Gastrocnemius medialis (tissue), 4 donors: ENCODE measurements around the gene CAMK2D. TPM values are rescaled to one million over a fixed set of nuclear protein-coding genes. Genes with fewer than 3 reads are reported as not detected.

ENCODE experiments used
- ATAC-seq, 2 donors: fragments of 150-250 bp; one replicate each; pipeline ENCODE4 v1.9.1; 2016
- DNase-seq, 2 donors: peaks; one replicate each; pipeline ENCODE4 v3.0.0-alpha.2; 2019
- H3K27ac ChIP-seq, 4 donors: fragments of 200-600 bp; sonication (generic); 1 replicate in 1 of 4; 2 replicates in 3 of 4; pipeline ENCODE4 v1.5.1; 2016 to 2018; ENCODE audit warnings: mild to moderate bottlenecking in 2 of 4, moderate library complexity in 1 of 4
- H3K27me3 ChIP-seq, 3 donors: fragments of 200-600 bp; sonication (generic) in 2 of 3; 1 replicate in 1 of 3; 2 replicates in 2 of 3; pipeline versions ENCODE4 v1.5.1 to v1.6.0; 2016 to 2019; ENCODE audit warnings: mild to moderate bottlenecking in 1 of 3, moderate library complexity in 1 of 3
- H3K36me3 ChIP-seq, 2 donors: fragments of 200-600 bp; sonication (generic) in 1 of 2; one replicate each; pipeline ENCODE4 v1.5.1; 2017 to 2018
- H3K4me1 ChIP-seq, 2 donors: fragments of 200-600 bp; sonication (generic) in 1 of 2; one replicate each; pipeline ENCODE4 v1.5.1; 2016 to 2017; ENCODE audit warnings: mild to moderate bottlenecking in 2 of 2
- H3K4me3 ChIP-seq, 4 donors: fragments of 200-600 bp; sonication (generic) in 3 of 4; 1 replicate in 1 of 4; 2 replicates in 3 of 4; pipeline ENCODE4 v1.5.1; 2016 to 2019; ENCODE audit warnings: mild to moderate bottlenecking in 2 of 4
- H3K9me3 ChIP-seq, 3 donors: fragments of 200-600 bp; sonication (generic) in 2 of 3; 1 replicate in 1 of 3; 2 replicates in 2 of 3; pipeline ENCODE4 v1.5.1; 2016 to 2019
- POLR2A ChIP-seq, 2 donors: fragments of 450-650 bp; IDR thresholded peaks; one replicate each; pipeline ENCODE4 v1.6.1; 2017; ENCODE audit warnings: antibody characterized with exemption in 2 of 2, mild to moderate bottlenecking in 2 of 2, moderate library complexity in 2 of 2
- in situ Hi-C, 4 donors: fragments of 200-750 bp; cut with MboI; loops; one replicate each; pipeline versions ENCODE4 v1.15.0 to v1.8.0; 2017; ENCODE audit warnings: low sequenced_read_pairs in 4 of 4
- intact Hi-C: fragments of 100-400 bp; cut with DNase I; formaldehyde crosslinking; loops from one replicate; pipeline ENCODE4 v1.15.1; 2023; ENCODE audit warnings: low total_unique reads
- total RNA-seq, 4 donors: library from RNA; depleted of rRNA; stranded (reverse); fragments of >200 nt; gene quantifications; one replicate each; pipeline versions ENCODE4 v1.1.0 to v1.2.3, GENCODE V29; 2016
- TF ChIP-seq, protein P1 (sequence below), 5 experiments: fragments of 450-650 bp in 3 of 5; fragments of 200-600 bp in 2 of 5; sonication (generic) in 2 of 5; IDR thresholded peaks in 4 of 5; conservative IDR thresholded peaks in 1 of 5; 1 replicate in 4 of 5; 2 replicates in 1 of 5; pipeline ENCODE4 v1.5.1; 2016 to 2019; ENCODE audit warnings: antibody characterized with exemption in 5 of 5, mild to moderate bottlenecking in 3 of 5, moderate library complexity in 3 of 5

Gene CAMK2D
- total RNA-seq, 4 donors from 2014 or later, result 73.2 to 149 (median 119) TPM

DNA sequence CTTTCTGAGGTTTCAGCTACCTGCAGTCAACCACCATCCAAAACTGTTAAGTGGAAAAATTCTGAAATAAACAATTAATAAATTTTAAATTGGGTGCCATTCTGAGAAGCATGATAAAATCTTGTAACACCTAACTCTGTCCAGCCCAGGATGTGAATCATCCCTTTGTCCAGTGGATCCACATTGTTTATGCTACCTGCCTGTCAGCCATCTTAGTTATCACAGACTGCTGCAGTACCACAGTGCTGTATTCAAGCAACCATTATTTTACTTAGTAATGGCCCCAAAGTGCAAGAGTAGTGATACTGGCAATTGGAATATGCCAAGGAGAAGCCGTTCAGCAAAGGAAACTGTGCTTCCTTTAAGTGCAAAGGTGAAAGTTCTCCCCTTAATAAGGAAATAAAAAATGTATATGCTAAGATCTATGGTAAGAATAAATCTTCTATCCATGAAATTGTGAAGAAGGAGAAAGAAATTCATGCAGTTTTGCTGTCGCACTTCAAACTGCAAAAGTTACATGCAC lies 20.6 kb downstream of the CAMK2D start:
- Histone ChIP-seq H3K36me3 (no peaks in the 10 kb centered on the region), H3K9me3 (no peaks in the 10 kb centered on the region), H3K27ac (peak overlapping the region in 1 of 4 donors; percentile 49), H3K27me3 (no peaks in the 10 kb centered on the region), H3K4me3 (no peak overlapping the region), H3K4me1 (peaks cover 28 to 58% of the 10 kb centered on the region in 2 donors)
- no peak for TF ChIP-seq POLR2A (IDR thresholded peaks at IDR 0.05)
- TF ChIP-seq, protein P1, sequence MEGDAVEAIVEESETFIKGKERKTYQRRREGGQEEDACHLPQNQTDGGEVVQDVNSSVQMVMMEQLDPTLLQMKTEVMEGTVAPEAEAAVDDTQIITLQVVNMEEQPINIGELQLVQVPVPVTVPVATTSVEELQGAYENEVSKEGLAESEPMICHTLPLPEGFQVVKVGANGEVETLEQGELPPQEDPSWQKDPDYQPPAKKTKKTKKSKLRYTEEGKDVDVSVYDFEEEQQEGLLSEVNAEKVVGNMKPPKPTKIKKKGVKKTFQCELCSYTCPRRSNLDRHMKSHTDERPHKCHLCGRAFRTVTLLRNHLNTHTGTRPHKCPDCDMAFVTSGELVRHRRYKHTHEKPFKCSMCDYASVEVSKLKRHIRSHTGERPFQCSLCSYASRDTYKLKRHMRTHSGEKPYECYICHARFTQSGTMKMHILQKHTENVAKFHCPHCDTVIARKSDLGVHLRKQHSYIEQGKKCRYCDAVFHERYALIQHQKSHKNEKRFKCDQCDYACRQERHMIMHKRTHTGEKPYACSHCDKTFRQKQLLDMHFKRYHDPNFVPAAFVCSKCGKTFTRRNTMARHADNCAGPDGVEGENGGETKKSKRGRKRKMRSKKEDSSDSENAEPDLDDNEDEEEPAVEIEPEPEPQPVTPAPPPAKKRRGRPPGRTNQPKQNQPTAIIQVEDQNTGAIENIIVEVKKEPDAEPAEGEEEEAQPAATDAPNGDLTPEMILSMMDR (IDR thresholded peaks at IDR 0.05 in 4 of 5, conservative IDR thresholded peaks at IDR 0.05 in 1 of 5), result no peak
- intact Hi-C loops (no loop called here), in situ Hi-C loops (no loop called here)
- DNase-seq (no peak), ATAC-seq (no peak)

DNA sequence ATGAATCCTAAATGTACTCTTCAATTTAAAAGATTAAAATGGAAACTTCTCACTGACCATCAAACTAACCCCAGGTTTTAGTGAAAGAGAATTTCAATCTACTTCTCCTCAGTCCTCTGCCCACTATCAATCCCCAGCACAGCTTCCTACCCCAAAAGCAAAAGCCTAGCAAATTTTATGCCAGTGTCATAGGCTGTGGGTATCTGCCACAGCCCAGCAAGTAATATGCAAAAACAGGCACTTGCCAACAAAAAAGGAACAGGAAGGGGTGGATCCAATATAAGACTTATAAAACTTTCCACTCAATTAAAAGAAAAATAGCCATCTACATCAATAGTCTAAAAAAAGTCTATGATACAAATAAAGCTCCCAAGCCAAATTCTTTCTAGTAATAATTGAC lies 22.3 kb downstream of the CAMK2D start:
- Histone ChIP-seq H3K4me3 (no peak overlapping the region), H3K4me1 (peaks cover 27 to 52% of the 10 kb centered on the region in 2 donors), H3K27me3 (no peaks in the 10 kb centered on the region), H3K27ac (peak overlapping the region in 3 of 4 donors; percentile 12 to 49 (median 41)), H3K36me3 (no peaks in the 10 kb centered on the region), H3K9me3 (no peaks in the 10 kb centered on the region)
- TF ChIP-seq POLR2A (IDR thresholded peaks at IDR 0.05), result no peak
- TF ChIP-seq, protein P1 (IDR thresholded peaks at IDR 0.05 in 4 of 5, conservative IDR thresholded peaks at IDR 0.05 in 1 of 5), result no peak
- ATAC-seq (no peak), DNase-seq (no peak)
- in situ Hi-C loops (no loop called here), intact Hi-C loops (no loop called here)

DNA sequence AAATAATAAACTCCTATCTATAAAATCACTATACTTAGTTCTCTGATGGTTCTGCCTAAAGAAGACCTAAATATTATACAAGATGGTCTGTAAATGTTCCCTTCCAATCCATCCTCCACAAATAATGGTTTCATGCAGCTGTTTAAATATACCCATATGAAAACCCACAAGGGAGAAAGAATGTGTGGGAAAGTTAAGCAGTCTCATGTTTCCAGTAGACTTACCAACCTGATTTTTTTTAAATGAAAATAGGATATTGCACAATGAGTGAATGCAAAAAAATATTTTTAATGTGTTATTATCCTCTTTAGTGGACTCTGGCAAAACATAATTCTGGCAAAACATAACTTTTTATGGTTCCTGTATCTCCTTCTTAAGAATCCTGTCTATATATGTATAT lies 23.3 kb downstream of the CAMK2D start:
- TF ChIP-seq POLR2A (IDR thresholded peaks at IDR 0.05), result no peak
- TF ChIP-seq, protein P1 (IDR thresholded peaks at IDR 0.05 in 4 of 5, conservative IDR thresholded peaks at IDR 0.05 in 1 of 5), result no peak
- Histone ChIP-seq H3K9me3 (no peaks in the 10 kb centered on the region), H3K4me3 (no peak overlapping the region), H3K27me3 (no peaks in the 10 kb centered on the region), H3K4me1 (peaks cover 35 to 59% of the 10 kb centered on the region in 2 donors), H3K36me3 (no peaks in the 10 kb centered on the region), H3K27ac (peak overlapping the region in 3 of 4 donors; percentile 10 to 20 (median 12))
- ATAC-seq, result no peak
- intact Hi-C loops, result no loop called here
- in situ Hi-C loops, result no loop called here
- DNase-seq, result no peak

DNA sequence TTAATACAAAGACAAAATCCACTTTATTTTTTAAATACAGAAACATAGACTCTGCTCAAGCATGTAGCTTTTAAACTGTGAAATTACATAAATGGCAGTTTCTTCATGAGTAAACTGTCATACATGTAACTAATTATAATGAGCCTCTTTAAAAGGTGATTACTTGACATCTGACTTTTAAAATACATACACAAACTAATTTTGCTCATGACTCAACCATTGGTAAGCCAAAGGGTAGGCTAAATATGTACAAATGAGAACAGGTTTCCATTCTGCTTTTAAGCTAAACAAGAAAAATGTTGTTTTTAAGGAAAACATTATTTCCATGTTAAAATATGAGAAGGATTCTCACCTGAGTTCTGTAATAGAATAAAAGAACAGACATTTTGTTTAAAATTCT lies 27.9 kb downstream of the CAMK2D start:
- intact Hi-C loops, result no loop called here
- peak overlapping the region in 2 of 4 donors; percentile 6 to 10 for H3K27ac ChIP-seq
- H3K4me3 ChIP-seq, result no peak overlapping the region
- ATAC-seq, result peak in 1 of 2 donors; percentile 67
- H3K27me3 ChIP-seq, result no peaks in the 10 kb centered on the region
- DNase-seq, result no peak
- H3K36me3 ChIP-seq, result no peaks in the 10 kb centered on the region
- H3K9me3 ChIP-seq, result no peaks in the 10 kb centered on the region
- in situ Hi-C loops, result no loop called here
- peaks cover 22 to 39% of the 10 kb centered on the region in 2 donors for H3K4me1 ChIP-seq
- TF ChIP-seq, protein P1 (IDR thresholded peaks at IDR 0.05 in 4 of 5, conservative IDR thresholded peaks at IDR 0.05 in 1 of 5), result no peak
- no peak for TF ChIP-seq POLR2A (IDR thresholded peaks at IDR 0.05)
